ENCODE results near the gene INPP4A.

The INPP4A gene

GRCh38 chr2:98512699-98513098, 68.0 kb downstream of the INPP4A start:
- H3K36me3 ChIP-seq (ENCODE audit: insufficient read depth, low read length) = no peaks in the 10 kb centered on the region
- no peaks in the 10 kb centered on the region for H3K9me3 ChIP-seq (ENCODE audit: low read depth, low read length)
- no peak overlapping the region for H3K4me3 ChIP-seq
- no peak overlapping the region for H3K27ac ChIP-seq
- no peak for TF ChIP-seq EZH2 (IDR thresholded peaks at IDR 0.05)
- no peak for TF ChIP-seq POLR2AphosphoS5 (IDR thresholded peaks at IDR 0.05; ENCODE audit: borderline replicate concordance, low read depth, low read length)
- TF ChIP-seq FOXP2 (optimal IDR thresholded peaks at IDR 0.05; ENCODE audit: control extremely low read depth, extremely low read length, insufficient read depth) = no peak
- no peak overlapping the region for H3K9ac ChIP-seq (ENCODE audit: insufficient read length)
- no peak for DNase-seq (ENCODE audit: low read depth, low spot score)

DNA sequence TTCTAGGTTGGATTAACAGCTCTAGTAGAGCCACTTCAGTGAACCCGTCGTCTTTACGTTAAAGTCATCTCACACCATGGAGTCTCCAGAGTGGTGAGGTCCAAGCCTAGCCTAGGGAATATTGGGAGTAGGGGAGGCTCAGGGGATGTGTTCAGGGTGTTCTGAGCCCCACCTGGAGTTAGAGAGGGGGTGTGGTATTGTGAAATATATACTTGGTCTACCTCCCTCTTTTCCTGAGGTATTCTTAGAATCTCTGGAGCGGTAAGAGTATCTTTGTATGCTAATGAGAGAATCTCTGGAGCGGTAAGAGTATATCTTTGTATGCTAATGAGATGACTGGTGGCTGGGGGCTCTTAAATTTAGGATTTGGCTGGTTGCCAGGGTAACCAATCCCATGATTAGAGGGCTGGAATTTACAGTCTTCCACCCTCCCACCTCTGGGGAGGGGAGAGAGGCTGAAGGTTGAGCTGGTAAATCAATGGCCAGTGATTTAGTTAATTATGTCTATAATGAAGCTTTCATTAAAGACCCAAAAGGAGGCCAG, 69.5 kb downstream of the INPP4A start:
- Histone ChIP-seq H3K9ac (ENCODE audit: insufficient read length) (no peak overlapping the region), H3K27ac (no peak overlapping the region), H3K4me3 (no peak overlapping the region), H3K36me3 (ENCODE audit: insufficient read depth, low read length) (no peaks in the 10 kb centered on the region), H3K9me3 (ENCODE audit: low read depth, low read length) (no peaks in the 10 kb centered on the region)
- DNase-seq (ENCODE audit: low read depth, low spot score) = no peak
- TF ChIP-seq POLR2AphosphoS5 (IDR thresholded peaks at IDR 0.05; ENCODE audit: borderline replicate concordance, low read depth, low read length) = no peak
- no peak for TF ChIP-seq FOXP2 (optimal IDR thresholded peaks at IDR 0.05; ENCODE audit: control extremely low read depth, extremely low read length, insufficient read depth)
- no peak for TF ChIP-seq EZH2 (IDR thresholded peaks at IDR 0.05)

GRCh38 chr2:98514879-98515249, 70.2 kb downstream of the INPP4A start:
- Histone ChIP-seq H3K9ac (ENCODE audit: insufficient read length) (no peak overlapping the region), H3K4me3 (no peak overlapping the region), H3K27ac (no peak overlapping the region)

DNA sequence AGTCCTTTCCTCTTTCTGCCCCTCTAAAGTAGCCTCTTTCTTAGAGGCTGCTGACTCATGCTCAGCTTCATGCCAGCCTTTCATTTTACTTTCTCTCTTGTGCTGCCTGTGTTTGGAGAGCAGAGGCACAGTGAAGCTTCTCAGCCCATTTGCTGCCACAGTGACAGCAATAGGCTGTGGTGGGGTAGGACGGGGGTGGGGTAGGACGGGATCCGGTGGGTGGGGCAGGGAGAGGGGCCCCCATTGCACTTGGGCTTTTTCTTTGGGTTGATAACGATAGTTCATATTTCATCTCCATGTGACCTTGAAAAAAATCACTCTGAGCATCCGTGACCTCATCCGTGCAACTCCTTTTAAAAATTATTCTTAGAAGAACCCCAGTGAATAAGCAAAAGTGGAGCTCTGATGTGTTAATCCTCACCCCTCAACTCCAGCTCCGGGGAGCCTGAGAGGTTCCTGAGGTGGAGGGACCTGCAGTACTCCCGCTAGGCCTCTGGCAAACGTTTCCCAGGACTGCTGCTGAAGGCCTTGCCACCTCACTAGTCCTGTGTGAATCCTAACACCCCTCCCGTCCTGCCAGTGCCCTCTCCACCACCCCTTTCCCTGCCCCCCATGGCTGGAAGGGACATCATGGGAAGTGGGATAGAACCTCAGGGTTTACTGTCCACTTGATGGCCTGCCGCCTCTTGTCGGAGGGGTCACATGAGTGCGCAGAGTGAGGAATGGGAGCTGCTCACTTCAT, 70.8 kb downstream of the INPP4A start:
- no peak overlapping the region for H3K27ac ChIP-seq
- DNase-seq (ENCODE audit: low read depth, low spot score) = no peak
- no peaks in the 10 kb centered on the region for H3K36me3 ChIP-seq (ENCODE audit: insufficient read depth, low read length)
- H3K4me3 ChIP-seq = no peak overlapping the region
- H3K9ac ChIP-seq (ENCODE audit: insufficient read length) = no peak overlapping the region
- no peak for TF ChIP-seq FOXP2 (optimal IDR thresholded peaks at IDR 0.05; ENCODE audit: control extremely low read depth, extremely low read length, insufficient read depth)
- TF ChIP-seq EZH2 (IDR thresholded peaks at IDR 0.05) = no peak
- TF ChIP-seq POLR2AphosphoS5 (IDR thresholded peaks at IDR 0.05; ENCODE audit: borderline replicate concordance, low read depth, low read length) = no peak
- H3K9me3 ChIP-seq (ENCODE audit: low read depth, low read length) = no peaks in the 10 kb centered on the region

More at GRCh38 chr2:98514879-98515249, 70.2 kb downstream of the INPP4A start:
- Histone ChIP-seq H3K36me3 (ENCODE audit: insufficient read depth, low read length) (no peaks in the 10 kb centered on the region), H3K9me3 (ENCODE audit: low read depth, low read length) (no peaks in the 10 kb centered on the region)
- no peak for DNase-seq (ENCODE audit: low read depth, low spot score)
- TF ChIP-seq EZH2 (IDR thresholded peaks at IDR 0.05) (no peak), FOXP2 (optimal IDR thresholded peaks at IDR 0.05; ENCODE audit: control extremely low read depth, extremely low read length, insufficient read depth) (no peak), POLR2AphosphoS5 (IDR thresholded peaks at IDR 0.05; ENCODE audit: borderline replicate concordance, low read depth, low read length) (no peak)

GRCh38 chr2:98516571-98516970, 71.9 kb downstream of the INPP4A start:
- no peaks in the 10 kb centered on the region for H3K9me3 ChIP-seq (ENCODE audit: low read depth, low read length)
- no peak overlapping the region for H3K9ac ChIP-seq (ENCODE audit: insufficient read length)
- no peaks in the 10 kb centered on the region; the same call in 1 of the 2 replicates for H3K36me3 ChIP-seq (ENCODE audit: insufficient read depth, low read length)
- no peak for TF ChIP-seq POLR2AphosphoS5 (IDR thresholded peaks at IDR 0.05; ENCODE audit: borderline replicate concordance, low read depth, low read length)
- TF ChIP-seq EZH2 (IDR thresholded peaks at IDR 0.05) = no peak
- no peak for TF ChIP-seq FOXP2 (optimal IDR thresholded peaks at IDR 0.05; ENCODE audit: control extremely low read depth, extremely low read length, insufficient read depth)
- no peak for DNase-seq (ENCODE audit: low read depth, low spot score)
- no peak overlapping the region for H3K4me3 ChIP-seq
- no peak overlapping the region for H3K27ac ChIP-seq

DNA sequence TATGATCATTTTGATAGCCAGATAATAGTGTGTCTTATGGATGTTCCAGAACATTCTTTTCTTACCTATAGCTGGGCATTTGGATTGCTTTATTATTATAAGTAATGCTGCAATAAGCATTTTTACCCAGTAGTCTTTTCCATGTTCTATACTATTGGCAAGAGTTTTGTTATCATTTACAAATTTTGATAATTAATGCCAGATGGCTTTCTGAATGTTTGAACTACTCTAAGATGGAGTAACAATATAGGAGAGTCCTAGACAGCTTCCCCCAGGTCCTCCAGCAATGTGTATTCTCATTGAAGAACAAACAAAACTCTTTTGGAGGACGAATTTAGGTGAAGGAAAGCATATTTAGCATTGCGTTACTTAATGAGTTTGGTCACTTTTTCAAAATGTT, 73.0 kb downstream of the INPP4A start:
- no peaks in the 10 kb centered on the region for H3K9me3 ChIP-seq (ENCODE audit: low read depth, low read length)
- peak overlapping the region; percentile 77 for H3K27ac ChIP-seq
- no peaks in the 10 kb centered on the region; the same call in 1 of the 2 replicates for H3K36me3 ChIP-seq (ENCODE audit: insufficient read depth, low read length)
- TF ChIP-seq POLR2AphosphoS5 (IDR thresholded peaks at IDR 0.05; ENCODE audit: borderline replicate concordance, low read depth, low read length) (no peak), EZH2 (IDR thresholded peaks at IDR 0.05) (no peak), FOXP2 (optimal IDR thresholded peaks at IDR 0.05; ENCODE audit: control extremely low read depth, extremely low read length, insufficient read depth) (no peak)
- no peak for DNase-seq (ENCODE audit: low read depth, low spot score)
- no peak overlapping the region for H3K9ac ChIP-seq (ENCODE audit: insufficient read length)
- peak overlapping the region; percentile 17; the same call in 1 of the 2 replicates for H3K4me3 ChIP-seq

GRCh38 chr2:98518101-98518500, 73.4 kb downstream of the INPP4A start:
- TF ChIP-seq EZH2 (IDR thresholded peaks at IDR 0.05) (no peak), FOXP2 (optimal IDR thresholded peaks at IDR 0.05; ENCODE audit: control extremely low read depth, extremely low read length, insufficient read depth) (no peak), POLR2AphosphoS5 (IDR thresholded peaks at IDR 0.05; ENCODE audit: borderline replicate concordance, low read depth, low read length) (no peak)
- no peak for DNase-seq (ENCODE audit: low read depth, low spot score)

GRCh38 chr2:98519156-98519555, 74.5 kb downstream of the INPP4A start:
- Histone ChIP-seq H3K9ac (ENCODE audit: insufficient read length) (no peak overlapping the region), H3K36me3 (ENCODE audit: insufficient read depth, low read length) (no peaks in the 10 kb centered on the region; the same call in 1 of the 2 replicates), H3K27ac (peak overlapping the region; percentile 40; the same call in 1 of the 2 replicates), H3K9me3 (ENCODE audit: low read depth, low read length) (no peaks in the 10 kb centered on the region), H3K4me3 (no peak overlapping the region)
- TF ChIP-seq POLR2AphosphoS5 (IDR thresholded peaks at IDR 0.05; ENCODE audit: borderline replicate concordance, low read depth, low read length) = no peak
- TF ChIP-seq FOXP2 (optimal IDR thresholded peaks at IDR 0.05; ENCODE audit: control extremely low read depth, extremely low read length, insufficient read depth) = no peak
- no peak for DNase-seq (ENCODE audit: low read depth, low spot score)

More at GRCh38 chr2:98518101-98518500, 73.4 kb downstream of the INPP4A start:
- no peaks in the 10 kb centered on the region for H3K9me3 ChIP-seq (ENCODE audit: low read depth, low read length)
- no peaks in the 10 kb centered on the region; the same call in 1 of the 2 replicates for H3K36me3 ChIP-seq (ENCODE audit: insufficient read depth, low read length)
- H3K4me3 ChIP-seq = peak overlapping the region; percentile 17; the same call in 1 of the 2 replicates
- H3K9ac ChIP-seq (ENCODE audit: insufficient read length) = no peak overlapping the region
- peak overlapping the region; percentile 77 for H3K27ac ChIP-seq
